BJ (cell line): ENCODE data around the gene POC1A. TPM values are rescaled to one million over a fixed set of nuclear protein-coding genes. Genes with fewer than 3 reads are reported as not detected.

Experiments
- CTCF ChIA-PET: fragments of 350-600 bp; formaldehyde crosslinking; extraction: SDS; loops from one replicate; lab custom pipeline; 2021; ENCODE audit warnings: antibody characterized with exemption, inconsistent platforms; lab: Yijun Ruan, JAX
- POLR2A ChIA-PET: fragments of 300-600 bp; sonication (Branson Sonifier 250); formaldehyde crosslinking; extraction: SDS; loops from one replicate; lab custom pipeline; 2021; ENCODE audit warnings: antibody characterized with exemption; lab: Charles Lee
- DNase-seq: peaks from one replicate; pipeline ENCODE4 v3.0.0-alpha.2; 2011; ENCODE audit warnings: low read depth
- H3K27me3 ChIP-seq: 2 replicates; pipeline ENCODE4 v1.6.0; 2011; ENCODE audit warnings: low read length; ENCODE audit not compliant: control insufficient read depth, insufficient read depth
- H3K36me3 ChIP-seq: 2 replicates; pipeline ENCODE4 v1.5.1; 2011; ENCODE audit warnings: low read length; ENCODE audit not compliant: control insufficient read depth, insufficient read depth
- H3K4me3 ChIP-seq: 2 replicates; pipeline ENCODE4 v1.5.1; 2011; ENCODE audit warnings: low read depth, mild to moderate bottlenecking, control low read depth, low read length
- polyA plus RNA-seq: library from polyadenylated mRNA; depleted of rRNA; stranded (reverse); fragments of >200 nt; gene quantifications from 2 replicates; pipeline ENCODE4 v1.2.3, GENCODE V29; 2011
- TF ChIP-seq, protein P1 (sequence below): IDR thresholded peaks from 2 replicates; pipeline ENCODE4 v1.5.1; 2011; ENCODE audit warnings: low read depth, mild to moderate bottlenecking, control low read depth, inconsistent platforms, low read length, moderate library complexity; ENCODE audit not compliant: insufficient read depth

Gene POC1A
- polyA plus RNA-seq, 1 experiment = 18.4 TPM

DNA sequence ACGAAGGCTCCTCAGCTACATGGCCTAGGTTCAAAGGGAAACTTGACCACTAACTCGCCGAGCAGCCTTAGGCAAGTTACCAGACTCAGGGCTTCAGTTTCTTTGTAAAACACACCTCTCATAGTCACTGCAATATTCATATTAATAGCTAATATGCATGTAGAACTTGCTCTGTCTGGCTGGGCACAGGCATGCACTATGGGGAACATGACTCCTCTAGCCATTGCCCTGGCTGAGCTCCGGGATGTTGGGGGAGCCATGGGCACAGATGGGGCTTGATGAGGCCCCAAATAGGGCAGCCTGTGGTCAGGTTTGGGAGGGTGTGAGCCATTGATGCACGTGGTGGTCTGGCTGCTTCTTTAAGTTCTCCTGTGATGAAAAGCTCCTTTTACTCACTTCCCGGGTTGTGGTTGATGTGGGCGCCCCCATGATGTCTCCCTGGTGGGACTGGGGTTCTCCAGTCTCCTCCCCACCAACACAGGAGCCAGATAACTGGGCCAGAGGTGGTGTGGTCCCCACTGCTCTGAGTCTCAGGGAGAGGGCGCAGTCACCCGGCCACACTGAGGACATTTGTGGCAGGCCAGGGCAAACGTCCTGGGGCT lies 68.4 kb downstream of the POC1A start:
- H3K36me3 ChIP-seq = no peaks in the 10 kb centered on the region
- CTCF ChIA-PET = interaction anchor here (1.3 kb wide), 1 partner anchor 14 kb away, joined by 3 read pairs; no protein-coding TSS in a partner anchor
- POLR2A ChIA-PET = no interaction called here
- no peak for DNase-seq
- H3K4me3 ChIP-seq = no peak overlapping the region
- H3K27me3 ChIP-seq = no peaks in the 10 kb centered on the region
- TF ChIP-seq, protein P1, sequence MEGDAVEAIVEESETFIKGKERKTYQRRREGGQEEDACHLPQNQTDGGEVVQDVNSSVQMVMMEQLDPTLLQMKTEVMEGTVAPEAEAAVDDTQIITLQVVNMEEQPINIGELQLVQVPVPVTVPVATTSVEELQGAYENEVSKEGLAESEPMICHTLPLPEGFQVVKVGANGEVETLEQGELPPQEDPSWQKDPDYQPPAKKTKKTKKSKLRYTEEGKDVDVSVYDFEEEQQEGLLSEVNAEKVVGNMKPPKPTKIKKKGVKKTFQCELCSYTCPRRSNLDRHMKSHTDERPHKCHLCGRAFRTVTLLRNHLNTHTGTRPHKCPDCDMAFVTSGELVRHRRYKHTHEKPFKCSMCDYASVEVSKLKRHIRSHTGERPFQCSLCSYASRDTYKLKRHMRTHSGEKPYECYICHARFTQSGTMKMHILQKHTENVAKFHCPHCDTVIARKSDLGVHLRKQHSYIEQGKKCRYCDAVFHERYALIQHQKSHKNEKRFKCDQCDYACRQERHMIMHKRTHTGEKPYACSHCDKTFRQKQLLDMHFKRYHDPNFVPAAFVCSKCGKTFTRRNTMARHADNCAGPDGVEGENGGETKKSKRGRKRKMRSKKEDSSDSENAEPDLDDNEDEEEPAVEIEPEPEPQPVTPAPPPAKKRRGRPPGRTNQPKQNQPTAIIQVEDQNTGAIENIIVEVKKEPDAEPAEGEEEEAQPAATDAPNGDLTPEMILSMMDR = no peak

GRCh38 chr3:52084954-52085680 lies 69.1 kb downstream of the POC1A start:
- H3K36me3 ChIP-seq = no peaks in the 10 kb centered on the region
- no peak overlapping the region for H3K4me3 ChIP-seq
- TF ChIP-seq, protein P1 = no peak
- CTCF ChIA-PET = no interaction called here
- DNase-seq = no peak
- POLR2A ChIA-PET = no interaction called here
- no peaks in the 10 kb centered on the region for H3K27me3 ChIP-seq

- no peaks in the 10 kb centered on the region for H3K36me3 ChIP-seq
- no peak for DNase-seq
- no peaks in the 10 kb centered on the region for H3K27me3 ChIP-seq
- POLR2A ChIA-PET = no interaction called here
- CTCF ChIA-PET = no interaction called here
- H3K4me3 ChIP-seq = no peak overlapping the region
- TF ChIP-seq, protein P1 = no peak
Observed at GRCh38 chr3:52084216-52084945, 69.8 kb downstream of the POC1A start.

- CTCF ChIA-PET = interaction anchor here (0.6 kb wide), 1 partner anchor 256 kb away, joined by 3 read pairs; no protein-coding TSS in a partner anchor
- TF ChIP-seq, protein P1 = no peak
Observed at GRCh38 chr3:52083556-52084087, 70.6 kb downstream of the POC1A start.

DNA sequence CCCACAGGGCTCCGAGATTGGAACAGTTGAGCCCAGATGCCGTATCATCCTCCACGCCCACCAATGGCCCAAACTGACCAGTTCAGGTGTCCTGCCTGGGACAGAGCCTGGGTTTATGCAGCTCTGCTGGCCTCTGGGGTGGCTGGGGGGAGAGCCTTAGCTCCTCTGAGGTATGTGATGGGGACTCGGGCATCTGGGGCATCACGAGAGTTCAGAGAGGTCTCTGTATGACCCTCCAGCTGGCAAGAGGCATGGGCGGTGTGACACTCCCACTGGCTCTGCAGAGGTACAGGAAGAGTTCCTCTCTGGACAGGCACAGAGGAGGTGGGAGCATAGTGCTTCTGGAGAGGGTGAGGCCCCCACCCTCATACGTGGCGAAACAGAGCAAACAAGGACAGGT lies 71.3 kb downstream of the POC1A start:
- Histone ChIP-seq H3K4me3 (no peak overlapping the region), H3K27me3 (no peaks in the 10 kb centered on the region), H3K36me3 (no peaks in the 10 kb centered on the region)
- TF ChIP-seq, protein P1 = no peak
- DNase-seq = no peak
- ChIA-PET CTCF (no interaction called here), POLR2A (no interaction called here)

More at GRCh38 chr3:52083556-52084087, 70.6 kb downstream of the POC1A start:
- POLR2A ChIA-PET = no interaction called here
- H3K36me3 ChIP-seq = no peaks in the 10 kb centered on the region
- DNase-seq = no peak
- no peaks in the 10 kb centered on the region for H3K27me3 ChIP-seq
- no peak overlapping the region for H3K4me3 ChIP-seq
